22Rv1 (cell line): ENCODE measurements around the gene TMTC2.

Source experiments
- H3K27ac ChIP-seq: fragments of 450-650 bp; 2 replicates; pipeline ENCODE4 v1.5.1; 2017
- ZFX ChIP-seq: fragments of 450-650 bp; IDR thresholded peaks from 2 replicates; pipeline ENCODE4 v1.6.1; 2017; ENCODE audit warnings: antibody characterized with exemption, borderline replicate concordance
- TF ChIP-seq, protein P1 (sequence below): fragments of 450-650 bp; IDR thresholded peaks from 2 replicates; pipeline ENCODE4 v1.5.1; 2017; ENCODE audit warnings: mild to moderate bottlenecking

Gene TMTC2

GRCh38 chr12:82709794-82710355 lies 23.2 kb downstream of the TMTC2 start:
- H3K27ac ChIP-seq, result no peak overlapping the region
- no peak for TF ChIP-seq ZFX
- TF ChIP-seq, protein P1, sequence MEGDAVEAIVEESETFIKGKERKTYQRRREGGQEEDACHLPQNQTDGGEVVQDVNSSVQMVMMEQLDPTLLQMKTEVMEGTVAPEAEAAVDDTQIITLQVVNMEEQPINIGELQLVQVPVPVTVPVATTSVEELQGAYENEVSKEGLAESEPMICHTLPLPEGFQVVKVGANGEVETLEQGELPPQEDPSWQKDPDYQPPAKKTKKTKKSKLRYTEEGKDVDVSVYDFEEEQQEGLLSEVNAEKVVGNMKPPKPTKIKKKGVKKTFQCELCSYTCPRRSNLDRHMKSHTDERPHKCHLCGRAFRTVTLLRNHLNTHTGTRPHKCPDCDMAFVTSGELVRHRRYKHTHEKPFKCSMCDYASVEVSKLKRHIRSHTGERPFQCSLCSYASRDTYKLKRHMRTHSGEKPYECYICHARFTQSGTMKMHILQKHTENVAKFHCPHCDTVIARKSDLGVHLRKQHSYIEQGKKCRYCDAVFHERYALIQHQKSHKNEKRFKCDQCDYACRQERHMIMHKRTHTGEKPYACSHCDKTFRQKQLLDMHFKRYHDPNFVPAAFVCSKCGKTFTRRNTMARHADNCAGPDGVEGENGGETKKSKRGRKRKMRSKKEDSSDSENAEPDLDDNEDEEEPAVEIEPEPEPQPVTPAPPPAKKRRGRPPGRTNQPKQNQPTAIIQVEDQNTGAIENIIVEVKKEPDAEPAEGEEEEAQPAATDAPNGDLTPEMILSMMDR, result no peak

DNA sequence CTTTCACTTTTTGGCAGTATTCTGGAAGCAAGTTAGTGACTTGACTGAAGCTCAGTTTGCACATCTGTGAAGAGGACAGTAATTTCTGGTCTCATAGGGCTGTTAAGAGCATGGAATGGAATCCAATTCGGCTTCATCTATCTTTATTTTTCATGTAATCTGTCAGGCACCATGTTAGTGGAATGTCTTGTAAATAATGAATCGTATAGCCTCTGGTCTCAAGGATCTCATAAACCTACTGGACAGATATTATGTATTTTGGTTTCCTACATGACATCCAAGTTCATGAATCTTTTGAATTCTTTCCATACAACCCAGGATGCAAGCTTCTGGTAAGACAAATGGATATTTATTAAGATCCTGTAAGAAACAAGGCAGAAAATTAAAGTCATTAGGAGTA lies 24.0 kb downstream of the TMTC2 start:
- no peak overlapping the region for H3K27ac ChIP-seq
- no peak for TF ChIP-seq ZFX
- TF ChIP-seq, protein P1, result no peak

DNA sequence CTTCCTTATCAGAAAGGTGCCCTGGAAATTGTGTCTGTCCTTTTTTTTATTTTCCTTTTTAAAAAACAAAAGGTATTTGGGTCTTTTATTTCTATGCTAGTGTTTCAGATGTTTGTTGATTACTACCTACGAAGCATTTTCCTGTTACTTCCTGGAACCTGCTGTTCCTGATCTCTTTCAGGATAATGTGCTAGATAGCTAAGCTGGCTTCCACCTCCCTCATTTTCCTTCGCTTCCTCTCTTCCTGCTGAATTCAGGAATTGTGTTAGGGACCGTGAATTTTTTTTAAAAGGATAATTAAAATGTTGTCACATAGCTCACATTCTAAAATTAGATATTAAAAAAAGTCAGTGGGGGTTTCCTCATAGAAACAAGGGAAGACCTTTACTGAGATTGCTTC lies 27.7 kb downstream of the TMTC2 start:
- TF ChIP-seq, protein P1, result no peak
- H3K27ac ChIP-seq, result no peak overlapping the region

GRCh38 chr12:82721726-82722125 lies 35.0 kb downstream of the TMTC2 start:
- TF ChIP-seq ZFX, result no peak
- TF ChIP-seq, protein P1, result no peak
- no peak overlapping the region for H3K27ac ChIP-seq

DNA sequence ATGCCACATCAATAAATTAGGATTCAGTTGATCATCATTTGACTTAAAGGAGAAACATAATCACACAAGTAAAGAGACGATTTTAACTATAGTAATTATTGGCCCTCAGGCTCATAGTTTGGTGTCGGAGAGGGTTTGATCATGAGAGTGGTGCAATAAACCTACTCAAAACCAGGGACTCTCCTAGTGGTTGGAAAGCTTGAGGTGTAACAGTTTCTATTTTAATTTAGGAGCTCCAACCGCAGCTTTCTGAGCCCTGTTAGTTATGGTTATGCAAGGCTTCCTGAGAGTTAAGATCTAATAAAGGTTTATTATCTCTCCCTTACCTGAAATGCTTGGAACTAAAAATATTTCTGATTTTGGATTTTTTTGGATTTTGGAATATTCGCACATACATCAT lies 36.4 kb downstream of the TMTC2 start:
- TF ChIP-seq, protein P1, result no peak
- TF ChIP-seq ZFX, result no peak
- no peak overlapping the region for H3K27ac ChIP-seq

GRCh38 chr12:82723891-82724290 lies 37.2 kb downstream of the TMTC2 start:
- H3K27ac ChIP-seq, result no peak overlapping the region
- TF ChIP-seq, protein P1, result no peak
- no peak for TF ChIP-seq ZFX

- H3K27ac ChIP-seq, result no peak overlapping the region
- TF ChIP-seq, protein P1, result no peak
- no peak for TF ChIP-seq ZFX
These were observed 39.0 kb downstream of the TMTC2 start for GRCh38 chr12:82725741-82726140.
